K562 (cell line): ENCODE results near the gene MASP1. TPM values are rescaled to one million over a fixed set of nuclear protein-coding genes. Genes with fewer than 3 reads are reported as not detected.

ENCODE experiments used
- ATAC-seq: fragments of 200-7000 bp; cut with Tn5 transposase; 3 replicates; pipeline ENCODE4 v1.9.1; 2020; ENCODE audit warnings: moderate library complexity
- BruUV-seq: library from RNA; stranded (reverse); fragments of 400-500 nt; replicated peaks from 2 replicates; lab custom pipeline; 2021; lab: Mats Ljungman, UMichigan
- CTCF ChIA-PET: fragments of 300-600 bp; formaldehyde crosslinking; extraction: SDS; loops from one replicate; lab custom pipeline; 2021; ENCODE audit warnings: low intra/inter-chr PET ratio; lab: Yijun Ruan, JAX
- POLR2A ChIA-PET: fragments of 300-600, 350-650 bp; sonication (Branson Sonifier 250); formaldehyde crosslinking; extraction: SDS; loops from one replicate; lab custom pipeline; 2021; ENCODE audit warnings: antibody characterized with exemption, inconsistent platforms; lab: Yijun Ruan, JAX
- DNase-seq, 4 experiments: peaks; one replicate each; pipeline versions ENCODE4 v3.0.0 to v3.0.0-alpha.2; 2011 to 2018; ENCODE audit warnings: low spot score in 3 of 4, mixed read lengths in 3 of 4; ENCODE audit errors: extremely low read depth in 1 of 4
- FAIRE-seq: peaks from 2 replicates; lab custom pipeline; 2011; peaks lifted over from hg19 to GRCh38; lab: Jason Lieb, UNC
- H2AFZ ChIP-seq: 2 replicates; pipeline ENCODE4 v1.6.0; 2011; ENCODE audit warnings: low read depth, low read length, control low read depth, inconsistent platforms
- H3K27ac ChIP-seq: fragments of 200-600 bp; 3 replicates; pipeline ENCODE4 v1.8.0; 2011; ENCODE audit warnings: low read depth, mild to moderate bottlenecking, control low read depth, inconsistent platforms, low read length, moderate library complexity, mixed read lengths; ENCODE audit errors: extremely low read depth
- H3K27me3 ChIP-seq, 2 experiments: fragments of 300-600 bp in 1 of 2; 2 replicates in 1 of 2; 3 replicates in 1 of 2; pipeline versions ENCODE4 v1.6.0 to v1.8.0; 2011; ENCODE audit warnings: inconsistent platforms in 2 of 2, low read length in 2 of 2, mild to moderate bottlenecking in 1 of 2, mixed read lengths in 1 of 2, moderate library complexity in 1 of 2; ENCODE audit not compliant: control insufficient read depth in 2 of 2, insufficient read depth in 2 of 2
- H3K36me3 ChIP-seq: fragments of 300-600 bp; 3 replicates; pipeline ENCODE4 v1.8.0; 2011; ENCODE audit warnings: mild to moderate bottlenecking, low read length, inconsistent platforms; ENCODE audit not compliant: control insufficient read depth, insufficient read depth
- H3K4me1 ChIP-seq, 2 experiments: fragments of 200-600 bp in 1 of 2; replicated peaks in 1 of 2; 2 replicates in 1 of 2; 3 replicates in 1 of 2; pipeline versions ENCODE4 v1.5.1 to v1.8.0; 2011; ENCODE audit warnings: inconsistent platforms in 2 of 2, low read length in 2 of 2, mild to moderate bottlenecking in 1 of 2, mixed read lengths in 1 of 2, moderate library complexity in 1 of 2; ENCODE audit not compliant: control insufficient read depth in 2 of 2, insufficient read depth in 2 of 2
- H3K4me2 ChIP-seq: 2 replicates; pipeline ENCODE4 v1.6.1; 2011; ENCODE audit warnings: low read length, control low read depth, inconsistent platforms, mixed read lengths; ENCODE audit not compliant: insufficient read depth
- H3K4me3 ChIP-seq: fragments of 200-600 bp; sonication (generic), shearing (Covaris generic); 2 replicates; pipeline ENCODE4 v1.5.1; 2016; ENCODE audit warnings: control low read depth, inconsistent platforms
- H3K79me2 ChIP-seq: fragments of 200-600 bp; 3 replicates; pipeline ENCODE4 v1.8.0; 2011; ENCODE audit warnings: low read length, inconsistent platforms; ENCODE audit not compliant: control insufficient read depth, insufficient read depth
- H3K9ac ChIP-seq, 2 experiments: 2 replicates each; pipeline versions ENCODE4 v1.6.0 to v1.6.1; 2011; ENCODE audit warnings: low read depth in 2 of 2, low read length in 2 of 2, control low read depth in 1 of 2, inconsistent platforms in 1 of 2, mild to moderate bottlenecking in 1 of 2, mixed read lengths in 1 of 2; ENCODE audit not compliant: insufficient read depth in 1 of 2
- H3K9me1 ChIP-seq: one replicate; pipeline ENCODE4 v1.6.0; 2011; ENCODE audit warnings: inconsistent platforms, mild to moderate bottlenecking, low read length, moderate library complexity; ENCODE audit not compliant: control insufficient read depth, insufficient read depth
- H3K9me3 ChIP-seq: replicated peaks from 2 replicates; pipeline ENCODE4 v1.5.1; 2011; ENCODE audit warnings: low read depth, low read length, inconsistent platforms; ENCODE audit not compliant: control insufficient read depth, insufficient read depth
- H4K20me1 ChIP-seq: replicated peaks from 2 replicates; pipeline ENCODE4 v1.6.1; 2011; ENCODE audit warnings: low read length, inconsistent platforms, mixed read lengths; ENCODE audit not compliant: control insufficient read depth, insufficient read depth
- HDAC1 ChIP-seq, 2 experiments: fragments of 450-650 bp; IDR thresholded peaks; 2 replicates each; pipeline ENCODE4 v1.6.1; 2016 to 2017; ENCODE audit warnings: inconsistent platforms in 1 of 2, mild to moderate bottlenecking in 1 of 2, moderate library complexity in 1 of 2
- POU5F1 ChIP-seq: fragments of 150-350 bp; IDR thresholded peaks from 2 replicates; pipeline ENCODE4 v1.6.1; 2014; ENCODE audit warnings: borderline replicate concordance, low read length, low read depth, mild to moderate bottlenecking; ENCODE audit not compliant: partially characterized antibody
- WGBS: fragments of 100-300 bp; shearing (Covaris generic); methylation state at CpG from one replicate; pipeline ENCODE4 v1.1.6; 2016; ENCODE audit warnings: low coverage, mixed read lengths; ENCODE audit not compliant: insufficient coverage; ENCODE audit errors: missing lambda C conversion rate; 5-methylcytosine and 5-hydroxymethylcytosine counted together
- in situ Hi-C: fragments of 300-500 bp; cut with MboI; formaldehyde crosslinking; loops from 4 replicates; pipeline ENCODE4 v1.15.0; 2018; ENCODE audit warnings: inconsistent platforms, mixed read lengths
- intact Hi-C: fragments of 100-400 bp; cut with micrococcal nuclease; formaldehyde crosslinking; loops from 2 replicates; pipeline ENCODE4 v1.14.2; 2022
- polyA plus RNA-seq, 8 experiments: library from polyadenylated mRNA; depleted of rRNA in 4 of 8; stranded (reverse) in 5 of 8; unstranded in 3 of 8; fragments of >200 nt; fragmentation: Nextera tagmentation in 2 of 8; fragmentation: Illumina TruSeq in 1 of 8; extraction: Ambion mirVana in 2 of 8; extraction: Trizol in 1 of 8; gene quantifications; 2 replicates each; pipeline versions ENCODE4 v1.2.1 to v1.2.3, GENCODE V29; 2011 to 2014; ENCODE audit warnings: inconsistent platforms in 1 of 8, missing spikeins in 1 of 8
- total RNA-seq, 7 experiments: library from RNA; depleted of rRNA in 6 of 7; stranded (reverse); fragments of >200 nt in 6 of 7; fragmentation: Illumina TruSeq in 2 of 7; extraction: Trizol in 2 of 7; gene quantifications; 2 replicates each; pipeline versions ENCODE4 v1.2.1 to v1.2.3, GENCODE V29; 2011 to 2021; ENCODE audit warnings: low replicate concordance in 1 of 7
- TF ChIP-seq, protein P1 (sequence below), 3 experiments: IDR thresholded peaks in 2 of 3; conservative IDR thresholded peaks in 1 of 3; 2 replicates each; pipeline ENCODE4 v1.5.1; 2011 to 2012; ENCODE audit warnings: low read length in 3 of 3, mild to moderate bottlenecking in 3 of 3, control low read depth in 2 of 3, improper control_type of control experiment in 1 of 3, inconsistent platforms in 1 of 3, low read depth in 1 of 3, mixed read lengths in 1 of 3, moderate library complexity in 1 of 3; ENCODE audit not compliant: insufficient read depth in 2 of 3

Gene MASP1
- total and polyA plus RNA-seq, 9 of the 15 experiments (the other 6 are each of a cell fraction or from before 2014, with no cell fraction given) = 0.03 to 0.24 (median 0.20) TPM; not detected in 3

DNA sequence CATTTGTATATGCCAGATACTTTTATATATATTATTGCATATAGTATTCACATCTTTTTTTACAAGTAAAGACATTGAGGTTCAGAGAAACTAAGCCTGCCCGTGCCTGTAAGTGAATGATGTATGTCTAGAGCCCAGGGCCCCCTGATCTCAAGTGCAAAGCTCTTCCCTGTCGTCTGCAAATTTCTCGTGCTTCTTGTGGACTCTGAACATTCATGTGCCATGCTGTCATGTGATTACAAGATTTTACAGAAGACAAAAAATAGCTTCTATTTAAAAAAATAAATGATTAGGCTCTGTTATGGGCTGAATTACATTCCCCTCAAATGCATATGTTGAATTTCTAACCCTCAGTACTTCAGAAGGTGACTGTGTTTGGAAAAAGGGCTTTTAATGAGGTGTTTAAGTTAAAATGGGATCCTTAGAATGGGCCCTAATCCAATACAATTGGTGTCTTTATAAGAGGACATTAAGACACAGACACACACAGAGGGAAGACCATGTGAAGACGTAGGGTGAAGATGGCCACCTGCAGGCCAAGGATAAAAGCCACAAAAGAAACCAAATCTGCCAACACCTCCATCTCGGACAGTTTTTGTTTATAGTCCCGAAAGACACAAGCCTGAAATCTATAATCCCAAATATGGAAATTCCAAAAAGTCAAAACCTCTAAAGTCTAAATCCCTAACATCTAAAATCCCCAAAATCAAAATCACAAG, 3.9 kb upstream of the MASP1 start (continued):
- TF ChIP-seq, protein P1, sequence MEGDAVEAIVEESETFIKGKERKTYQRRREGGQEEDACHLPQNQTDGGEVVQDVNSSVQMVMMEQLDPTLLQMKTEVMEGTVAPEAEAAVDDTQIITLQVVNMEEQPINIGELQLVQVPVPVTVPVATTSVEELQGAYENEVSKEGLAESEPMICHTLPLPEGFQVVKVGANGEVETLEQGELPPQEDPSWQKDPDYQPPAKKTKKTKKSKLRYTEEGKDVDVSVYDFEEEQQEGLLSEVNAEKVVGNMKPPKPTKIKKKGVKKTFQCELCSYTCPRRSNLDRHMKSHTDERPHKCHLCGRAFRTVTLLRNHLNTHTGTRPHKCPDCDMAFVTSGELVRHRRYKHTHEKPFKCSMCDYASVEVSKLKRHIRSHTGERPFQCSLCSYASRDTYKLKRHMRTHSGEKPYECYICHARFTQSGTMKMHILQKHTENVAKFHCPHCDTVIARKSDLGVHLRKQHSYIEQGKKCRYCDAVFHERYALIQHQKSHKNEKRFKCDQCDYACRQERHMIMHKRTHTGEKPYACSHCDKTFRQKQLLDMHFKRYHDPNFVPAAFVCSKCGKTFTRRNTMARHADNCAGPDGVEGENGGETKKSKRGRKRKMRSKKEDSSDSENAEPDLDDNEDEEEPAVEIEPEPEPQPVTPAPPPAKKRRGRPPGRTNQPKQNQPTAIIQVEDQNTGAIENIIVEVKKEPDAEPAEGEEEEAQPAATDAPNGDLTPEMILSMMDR (IDR thresholded peaks at IDR 0.05 in 2 of 3, conservative IDR thresholded peaks at IDR 0.05 in 1 of 3; ENCODE audit: insufficient read depth in 2 of 3, low read depth in 1 of 3, low read length in 3 of 3) = peak; percentile 25 to 53 (median 33); a peak in 3 of 6 replicates
- TF ChIP-seq, all 486 proteins: peak for 5

DNA sequence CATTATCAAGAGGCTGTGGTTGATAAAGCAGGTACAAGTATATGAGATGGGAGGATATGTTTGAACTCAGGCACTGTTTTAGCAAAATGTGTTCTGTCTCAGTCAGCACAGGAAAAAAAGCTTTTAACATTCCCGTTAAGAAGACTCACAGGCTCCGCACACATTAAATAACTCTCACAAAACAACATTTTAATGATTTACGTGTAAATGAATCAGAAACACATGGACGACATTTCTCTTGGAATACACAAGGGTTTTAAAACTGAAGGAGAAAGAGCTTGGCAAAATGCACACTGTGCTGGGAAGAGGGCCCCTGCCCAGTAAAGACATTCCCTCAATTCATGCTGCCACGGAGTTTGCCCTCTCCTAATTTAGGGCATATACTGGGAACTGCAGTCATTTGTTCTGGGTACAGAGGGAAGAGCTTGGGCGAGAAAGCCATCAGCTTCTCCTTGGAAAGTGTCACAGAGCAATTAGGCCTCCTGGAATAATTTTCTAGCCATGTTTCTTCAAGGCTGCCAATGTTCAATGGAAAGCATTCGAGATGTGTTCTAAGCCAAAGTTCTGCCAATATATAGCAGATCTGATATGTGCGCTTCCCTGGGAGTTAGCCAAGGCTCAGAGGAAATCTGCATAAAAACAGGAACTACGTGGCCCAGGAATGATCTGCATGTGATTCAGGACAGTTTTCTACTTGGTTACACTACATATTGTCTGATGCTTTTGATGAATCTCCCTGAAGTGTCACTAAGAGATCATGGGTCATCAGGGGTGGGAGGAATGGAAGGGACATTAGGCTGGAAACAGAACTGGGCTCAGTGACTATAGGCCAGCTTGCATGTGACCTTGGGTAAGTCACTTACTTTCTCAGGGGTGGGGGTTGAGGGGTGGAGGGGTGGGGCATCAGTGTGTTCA, 2.2 kb upstream of the MASP1 start:
- DNase-seq (no peak), ATAC-seq (no peak), FAIRE-seq (no peak)
- ChIA-PET CTCF (no interaction called here), POLR2A (no interaction called here)
- in situ Hi-C loops = no loop called here
- BruUV-seq = no TSS peak
- Histone ChIP-seq H3K9ac (no peak overlapping the region), H3K4me1 (no peaks in the 10 kb centered on the region; a peak in 1 of 5 replicates), H3K36me3 (no peaks in the 10 kb centered on the region), H3K9me1 (no peaks in the 10 kb centered on the region), H3K79me2 (no peaks in the 10 kb centered on the region), H3K4me3 (no peak overlapping the region), H3K27me3 (peaks cover 5 to 14% of the 10 kb centered on the region in 2 experiments; a peak in 4 of 5 replicates), H4K20me1 (no peaks in the 10 kb centered on the region), H3K9me3 (no peaks in the 10 kb centered on the region), H3K4me2 (no peak overlapping the region), H3K27ac (no peak overlapping the region), H2AFZ (no peak overlapping the region)
- TF ChIP-seq HDAC1 (IDR thresholded peaks at IDR 0.05) = no peak
- no peak for TF ChIP-seq POU5F1
- intact Hi-C loops = loop anchor here (10.0 kb wide), 1 partner anchor 179 kb away; no protein-coding TSS in a partner anchor
- 4% methylated on average over 9 of the region's 9 CpGs for WGBS
